Karpas-422 (cell line): ENCODE data around the gene PADI2. TPM values are rescaled to one million over a fixed set of nuclear protein-coding genes. Genes with fewer than 3 reads are reported as not detected.

ENCODE experiments used
- DNase-seq: peaks from one replicate; pipeline ENCODE4 v3.0.0-alpha.2; 2015
- H2AFZ ChIP-seq: fragments of 200-600 bp; sonication (generic); 2 replicates; pipeline ENCODE4 v1.6.1; 2014; ENCODE audit warnings: antibody characterized with exemption, low read length, mixed read lengths
- H3K27ac ChIP-seq: fragments of 200-600 bp; sonication (generic); 2 replicates; pipeline ENCODE4 v1.5.1; 2014; ENCODE audit warnings: mild to moderate bottlenecking, low read length, moderate library complexity
- H3K27me3 ChIP-seq: fragments of 200-600 bp; sonication (generic); 2 replicates; pipeline ENCODE4 v1.6.1; 2014; ENCODE audit warnings: low read length, mixed read lengths
- H3K36me3 ChIP-seq: fragments of 200-600 bp; sonication (generic); 2 replicates; pipeline ENCODE4 v1.6.1; 2014; ENCODE audit warnings: low read length, mixed read lengths; ENCODE audit not compliant: insufficient read depth
- H3K4me1 ChIP-seq: fragments of 200-600 bp; sonication (generic); 2 replicates; pipeline ENCODE4 v1.6.1; 2014; ENCODE audit warnings: mild to moderate bottlenecking, low read length, mixed read lengths
- H3K4me2 ChIP-seq: fragments of 200-600 bp; sonication (generic); 2 replicates; pipeline ENCODE4 v1.6.1; 2014; ENCODE audit warnings: low read length, low read depth, mild to moderate bottlenecking; ENCODE audit not compliant: poor library complexity, severe bottlenecking
- H3K4me3 ChIP-seq: fragments of 200-600 bp; sonication (generic); 2 replicates; pipeline ENCODE4 v1.5.1; 2014; ENCODE audit warnings: mild to moderate bottlenecking, antibody characterized with exemption, low read length, mixed read lengths
- H3K79me2 ChIP-seq: fragments of 200-600 bp; sonication (generic); 2 replicates; pipeline ENCODE4 v1.6.1; 2014; ENCODE audit warnings: mild to moderate bottlenecking, low read length, mixed read lengths
- H3K9ac ChIP-seq: fragments of 200-600 bp; sonication (generic); 2 replicates; pipeline ENCODE4 v1.6.0; 2014; ENCODE audit warnings: low read length
- H3K9me2 ChIP-seq: fragments of 200-600 bp; sonication (generic), shearing (Covaris generic); replicated peaks from 2 replicates; pipeline ENCODE4 v1.6.0; 2014; ENCODE audit warnings: mild to moderate bottlenecking, low read length, moderate library complexity; ENCODE audit not compliant: insufficient read depth
- H3K9me3 ChIP-seq: fragments of 300-700, 200-600 bp; sonication (generic); 2 replicates; pipeline ENCODE4 v1.6.1; 2014; ENCODE audit warnings: low read length, mixed read lengths
- H4K20me1 ChIP-seq: fragments of 200-600 bp; sonication (generic); 2 replicates; pipeline ENCODE4 v1.6.1; 2014; ENCODE audit warnings: mild to moderate bottlenecking, antibody characterized with exemption, low read length, low read depth; ENCODE audit not compliant: insufficient read depth
- total RNA-seq: library from RNA; depleted of rRNA; stranded (reverse); fragments of >200 nt; shearing (Covaris generic); gene quantifications from 2 replicates; pipeline ENCODE4 v1.2.3, GENCODE V29; 2014; ENCODE audit warnings: low replicate concordance

PADI2 gene
- total RNA-seq, 1 experiment from 2014 or later = not detected

DNA sequence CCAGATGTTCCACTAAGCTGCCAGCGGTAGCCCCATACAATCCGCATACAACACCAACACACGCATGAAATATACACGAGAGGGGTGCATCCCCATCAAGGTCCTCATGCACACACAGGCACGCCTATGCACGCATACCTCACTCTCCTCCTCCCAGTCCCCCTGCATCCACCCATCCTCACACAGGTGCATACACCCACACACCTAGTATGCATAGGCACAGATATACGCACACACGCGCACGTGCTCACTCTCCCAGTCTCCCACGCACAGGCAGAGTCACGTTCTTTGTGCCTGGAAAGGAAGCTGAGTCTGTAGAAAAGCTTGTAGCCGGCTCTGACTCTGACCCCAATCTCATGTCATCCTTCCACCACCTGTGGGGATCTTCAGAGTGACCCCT is 16.9 kb upstream of the PADI2 start:
- Histone ChIP-seq H3K9ac (no peak overlapping the region), H3K4me1 (peaks cover 2% of the 10 kb centered on the region), H3K36me3 (no peaks in the 10 kb centered on the region), H3K9me3 (no peaks in the 10 kb centered on the region), H3K4me2 (no peak overlapping the region), H2AFZ (no peak overlapping the region), H3K4me3 (no peak overlapping the region), H4K20me1 (no peaks in the 10 kb centered on the region), H3K27me3 (no peaks in the 10 kb centered on the region; the same call in 1 of the 2 replicates), H3K9me2 (no peaks in the 10 kb centered on the region), H3K79me2 (no peaks in the 10 kb centered on the region), H3K27ac (no peak overlapping the region)
- no peak for DNase-seq

DNA sequence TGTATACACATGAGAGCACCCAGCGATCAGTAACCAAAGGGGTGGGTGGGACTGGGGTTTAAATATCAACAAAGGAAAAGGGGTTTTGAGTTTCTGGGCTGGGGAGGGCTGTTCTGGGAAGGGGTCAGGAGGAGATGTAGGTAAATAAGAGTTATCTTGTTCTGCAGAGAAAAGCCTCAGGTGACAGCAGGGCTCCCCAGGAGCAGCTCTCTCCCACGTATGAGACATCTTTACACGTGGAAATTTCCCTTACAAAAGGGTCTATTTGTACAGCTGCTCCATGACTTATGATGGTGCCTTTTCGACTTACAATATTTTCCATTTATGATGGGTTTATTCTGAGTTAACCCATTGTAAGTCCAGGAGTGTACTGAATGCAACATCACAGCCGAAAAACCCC is 16.3 kb upstream of the PADI2 start:
- Histone ChIP-seq H3K79me2 (no peaks in the 10 kb centered on the region), H3K9me2 (no peaks in the 10 kb centered on the region), H3K9ac (no peak overlapping the region), H3K27me3 (no peaks in the 10 kb centered on the region; the same call in 1 of the 2 replicates), H3K9me3 (no peaks in the 10 kb centered on the region), H3K4me3 (no peak overlapping the region), H2AFZ (no peak overlapping the region), H3K36me3 (no peaks in the 10 kb centered on the region), H4K20me1 (no peaks in the 10 kb centered on the region), H3K27ac (no peak overlapping the region), H3K4me1 (no peaks in the 10 kb centered on the region), H3K4me2 (no peak overlapping the region)
- DNase-seq = no peak

DNA sequence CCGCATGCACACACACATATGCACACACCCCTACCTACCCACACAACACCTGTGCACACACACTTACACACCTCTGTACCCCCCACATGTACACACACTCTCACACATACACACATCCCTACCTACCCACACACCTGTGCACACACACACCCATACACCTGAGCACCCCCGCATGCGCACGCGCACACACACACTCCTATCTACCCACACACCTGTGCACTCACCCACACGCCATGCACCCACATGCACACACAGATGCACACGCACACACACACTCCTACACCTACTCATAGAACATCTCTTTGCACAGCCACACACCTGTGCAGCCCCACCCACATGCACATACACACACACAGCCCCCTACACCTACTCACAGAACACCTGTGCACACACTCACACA is 15.5 kb upstream of the PADI2 start:
- no peak for DNase-seq
- no peaks in the 10 kb centered on the region for H3K79me2 ChIP-seq

GRCh38 chr1:17134034-17134433 is 14.8 kb upstream of the PADI2 start:
- H3K9me2 ChIP-seq = no peaks in the 10 kb centered on the region
- H2AFZ ChIP-seq = no peak overlapping the region
- no peaks in the 10 kb centered on the region for H4K20me1 ChIP-seq
- no peak overlapping the region for H3K9ac ChIP-seq
- no peak overlapping the region for H3K4me3 ChIP-seq
- DNase-seq = no peak
- no peaks in the 10 kb centered on the region for H3K4me1 ChIP-seq
- no peaks in the 10 kb centered on the region for H3K9me3 ChIP-seq
- no peak overlapping the region for H3K27ac ChIP-seq
- H3K27me3 ChIP-seq = no peaks in the 10 kb centered on the region; the same call in 1 of the 2 replicates
- no peaks in the 10 kb centered on the region for H3K79me2 ChIP-seq
- H3K4me2 ChIP-seq = no peak overlapping the region
- no peaks in the 10 kb centered on the region for H3K36me3 ChIP-seq

More for the DNA sequence above, 15.5 kb upstream of the PADI2 start:
- H4K20me1 ChIP-seq = no peaks in the 10 kb centered on the region
- no peak overlapping the region for H3K27ac ChIP-seq
- H3K9me3 ChIP-seq = no peaks in the 10 kb centered on the region
- no peak overlapping the region for H2AFZ ChIP-seq
- H3K27me3 ChIP-seq = no peaks in the 10 kb centered on the region; the same call in 1 of the 2 replicates
- no peak overlapping the region for H3K9ac ChIP-seq
- H3K9me2 ChIP-seq = no peaks in the 10 kb centered on the region
- no peaks in the 10 kb centered on the region for H3K4me1 ChIP-seq
- H3K4me2 ChIP-seq = no peak overlapping the region
- H3K36me3 ChIP-seq = no peaks in the 10 kb centered on the region
- H3K4me3 ChIP-seq = no peak overlapping the region

DNA sequence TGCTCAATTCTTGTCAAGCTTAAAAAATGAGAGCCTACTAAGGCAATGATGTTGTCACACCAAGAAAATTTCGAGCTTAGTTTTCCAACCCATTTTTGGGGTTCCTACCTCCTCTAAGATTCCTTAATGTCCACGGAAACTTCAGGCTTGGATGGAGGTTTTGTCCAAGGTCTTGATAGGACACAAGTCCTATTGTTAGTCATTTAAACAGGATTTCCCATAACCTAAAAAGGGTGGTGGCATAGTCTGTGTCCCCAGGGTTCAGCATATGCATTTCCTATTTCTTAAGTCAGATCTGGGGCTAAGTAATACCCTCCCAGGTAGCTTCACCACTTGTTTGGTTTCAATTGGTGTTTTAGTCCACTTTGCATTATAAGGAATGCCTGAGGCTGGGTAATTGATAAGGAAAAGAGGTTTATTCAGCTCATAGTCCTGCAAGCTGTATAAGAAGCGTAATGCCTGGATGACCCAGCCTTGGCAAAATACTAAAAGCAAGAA is 10.9 kb upstream of the PADI2 start:
- H4K20me1 ChIP-seq = no peaks in the 10 kb centered on the region
- H3K27me3 ChIP-seq = no peaks in the 10 kb centered on the region
- DNase-seq = no peak
- H3K9ac ChIP-seq = no peak overlapping the region
- no peaks in the 10 kb centered on the region for H3K79me2 ChIP-seq
- H3K9me3 ChIP-seq = no peaks in the 10 kb centered on the region
- H2AFZ ChIP-seq = no peak overlapping the region
- no peak overlapping the region for H3K27ac ChIP-seq
- H3K4me2 ChIP-seq = no peak overlapping the region
- no peak overlapping the region for H3K4me3 ChIP-seq
- H3K36me3 ChIP-seq = no peaks in the 10 kb centered on the region
- no peaks in the 10 kb centered on the region for H3K9me2 ChIP-seq
- no peaks in the 10 kb centered on the region; the same call in 1 of the 2 replicates for H3K4me1 ChIP-seq

- H3K9ac ChIP-seq = no peak overlapping the region
- no peak overlapping the region for H3K4me2 ChIP-seq
Observed at GRCh38 chr1:17128361-17128760, 9.1 kb upstream of the PADI2 start.

DNA sequence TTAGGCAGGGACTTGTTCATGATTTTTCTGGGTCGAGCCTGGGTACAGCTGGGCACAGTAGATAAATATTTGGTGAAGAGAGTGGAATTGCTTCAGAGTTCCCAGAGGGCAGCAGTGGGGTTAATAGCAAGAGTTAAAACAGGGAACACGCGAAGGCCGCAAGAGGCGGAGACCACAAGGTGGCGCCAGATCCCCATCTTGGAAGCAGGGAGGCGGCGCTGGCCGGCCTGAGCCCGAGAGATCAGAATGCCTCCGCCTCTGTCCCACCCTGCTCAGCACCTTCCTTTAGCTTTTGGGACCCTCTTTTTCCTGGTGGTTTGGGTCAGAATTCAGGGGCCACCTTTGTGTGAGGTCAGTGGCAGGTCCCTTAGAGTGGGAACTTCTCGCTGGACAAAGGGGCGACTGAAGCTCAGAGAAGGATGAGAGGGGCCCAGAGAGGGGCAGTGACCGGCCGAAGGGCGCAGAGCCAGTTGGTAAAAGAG is 6.5 kb upstream of the PADI2 start:
- Histone ChIP-seq H3K9me2 (no peaks in the 10 kb centered on the region), H3K27ac (no peak overlapping the region), H2AFZ (no peak overlapping the region), H4K20me1 (no peaks in the 10 kb centered on the region; the same call in 1 of the 2 replicates), H3K9me3 (no peaks in the 10 kb centered on the region), H3K9ac (no peak overlapping the region), H3K27me3 (no peaks in the 10 kb centered on the region), H3K4me1 (peaks cover 14% of the 10 kb centered on the region; the same call in 1 of the 2 replicates), H3K4me2 (no peak overlapping the region), H3K36me3 (no peaks in the 10 kb centered on the region), H3K79me2 (no peaks in the 10 kb centered on the region), H3K4me3 (no peak overlapping the region)
- peak; percentile 91 for DNase-seq

More at GRCh38 chr1:17128361-17128760, 9.1 kb upstream of the PADI2 start:
- Histone ChIP-seq H3K9me3 (no peaks in the 10 kb centered on the region), H2AFZ (no peak overlapping the region), H3K27me3 (no peaks in the 10 kb centered on the region), H3K9me2 (no peaks in the 10 kb centered on the region), H3K36me3 (no peaks in the 10 kb centered on the region), H4K20me1 (no peaks in the 10 kb centered on the region), H3K27ac (no peak overlapping the region), H3K79me2 (no peaks in the 10 kb centered on the region), H3K4me1 (peaks cover under 1% of the 10 kb centered on the region; the same call in 1 of the 2 replicates), H3K4me3 (no peak overlapping the region)
- peak; percentile 70 for DNase-seq

- Histone ChIP-seq H3K27ac (no peak overlapping the region), H3K4me2 (no peak overlapping the region), H3K36me3 (no peaks in the 10 kb centered on the region), H3K79me2 (no peaks in the 10 kb centered on the region), H2AFZ (no peak overlapping the region; the same call in 1 of the 2 replicates), H3K9me3 (no peaks in the 10 kb centered on the region), H3K27me3 (no peaks in the 10 kb centered on the region), H3K4me3 (no peak overlapping the region), H3K9me2 (no peaks in the 10 kb centered on the region), H3K9ac (no peak overlapping the region), H4K20me1 (peaks cover 4% of the 10 kb centered on the region; the same call in 1 of the 2 replicates), H3K4me1 (peaks cover 32% of the 10 kb centered on the region)
- no peak for DNase-seq
Observed at GRCh38 chr1:17123196-17124045, 4.2 kb upstream of the PADI2 start.
